B cell (primary cell): Measurements from ENCODE around the gene ULBP1.
"Not testable (repeated sequence)": the region's sequence is repeated elsewhere in the genome, so short reads cannot be mapped to it uniquely, and the experiment has no call there.

Source experiments
- EZH2 ChIP-seq: IDR thresholded peaks from 2 replicates; pipeline ENCODE4 v1.6.1; 2012; ENCODE audit warnings: borderline replicate concordance, low read depth, mild to moderate bottlenecking, moderate library complexity, low read length; ENCODE audit not compliant: insufficient read depth, poor library complexity, severe bottlenecking
- TF ChIP-seq, protein P1 (sequence below): fragments of 200-600 bp; IDR thresholded peaks from one replicate; pipeline ENCODE4 v1.8.0; 2022; ENCODE audit warnings: antibody characterized with exemption, mild to moderate bottlenecking

DNA sequence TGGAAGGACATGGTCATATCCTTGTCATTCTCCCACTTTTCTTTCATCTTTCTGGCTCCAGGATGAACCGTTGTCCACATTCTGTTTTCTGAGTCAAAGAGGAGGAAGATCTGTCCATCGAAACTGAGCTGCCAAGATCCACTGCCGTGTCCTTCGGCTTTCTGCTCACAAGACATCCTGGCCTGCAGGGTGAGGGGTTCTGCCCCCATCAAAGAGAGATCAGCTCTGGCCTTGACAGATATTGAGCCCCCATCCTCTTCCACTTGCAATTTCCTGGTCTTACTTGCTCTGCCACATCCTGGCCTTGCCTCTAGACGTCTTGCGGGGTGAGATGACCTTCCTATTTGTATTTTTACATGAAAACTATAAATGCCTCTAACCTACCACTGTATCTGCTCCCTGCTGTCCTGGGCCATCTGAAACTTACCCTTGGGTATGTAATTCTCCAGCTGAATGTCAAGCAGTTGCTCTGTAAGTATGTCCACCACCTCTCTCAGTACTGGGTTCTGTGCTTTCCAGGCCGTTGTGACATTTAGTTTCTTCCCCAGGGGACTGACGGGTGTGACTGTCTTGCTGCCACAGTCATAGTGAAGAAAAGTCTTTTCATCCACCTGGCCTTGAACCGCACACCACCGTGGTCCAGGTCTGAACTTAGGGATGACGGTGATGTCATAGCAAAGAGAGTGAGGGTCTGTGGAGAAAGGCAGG, 44.5 kb upstream of the ULBP1 start:
- TF ChIP-seq, protein P1, sequence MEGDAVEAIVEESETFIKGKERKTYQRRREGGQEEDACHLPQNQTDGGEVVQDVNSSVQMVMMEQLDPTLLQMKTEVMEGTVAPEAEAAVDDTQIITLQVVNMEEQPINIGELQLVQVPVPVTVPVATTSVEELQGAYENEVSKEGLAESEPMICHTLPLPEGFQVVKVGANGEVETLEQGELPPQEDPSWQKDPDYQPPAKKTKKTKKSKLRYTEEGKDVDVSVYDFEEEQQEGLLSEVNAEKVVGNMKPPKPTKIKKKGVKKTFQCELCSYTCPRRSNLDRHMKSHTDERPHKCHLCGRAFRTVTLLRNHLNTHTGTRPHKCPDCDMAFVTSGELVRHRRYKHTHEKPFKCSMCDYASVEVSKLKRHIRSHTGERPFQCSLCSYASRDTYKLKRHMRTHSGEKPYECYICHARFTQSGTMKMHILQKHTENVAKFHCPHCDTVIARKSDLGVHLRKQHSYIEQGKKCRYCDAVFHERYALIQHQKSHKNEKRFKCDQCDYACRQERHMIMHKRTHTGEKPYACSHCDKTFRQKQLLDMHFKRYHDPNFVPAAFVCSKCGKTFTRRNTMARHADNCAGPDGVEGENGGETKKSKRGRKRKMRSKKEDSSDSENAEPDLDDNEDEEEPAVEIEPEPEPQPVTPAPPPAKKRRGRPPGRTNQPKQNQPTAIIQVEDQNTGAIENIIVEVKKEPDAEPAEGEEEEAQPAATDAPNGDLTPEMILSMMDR = not testable (repeated sequence)
- TF ChIP-seq EZH2 = not testable (repeated sequence)
